ENCODE data around the gene NTHL1.

DNA sequence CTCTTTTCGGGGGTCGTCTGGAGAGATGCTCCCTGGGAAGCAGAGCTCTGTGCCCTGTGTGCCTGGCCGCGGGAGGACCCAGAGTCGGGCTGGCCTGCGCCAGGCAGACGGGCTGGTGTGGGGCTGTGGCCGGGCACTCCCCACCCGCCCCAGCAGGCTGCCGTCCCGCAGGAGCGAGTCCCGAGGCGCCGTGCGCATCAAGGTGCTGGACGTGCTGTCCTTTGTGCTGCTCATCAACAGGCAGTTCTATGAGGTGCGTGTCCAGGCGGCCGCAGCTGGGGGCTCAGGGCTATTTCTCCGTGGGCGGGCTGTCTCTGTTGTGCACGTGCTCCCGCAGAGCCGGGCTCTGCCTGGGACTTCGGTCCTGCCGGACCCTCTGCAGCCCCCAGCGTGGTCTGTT is 15.2 kb upstream of the NTHL1 start:
- no peak for TF ChIP-seq POLR2A (IDR thresholded peaks at IDR 0.05)
- TF ChIP-seq, protein P1, sequence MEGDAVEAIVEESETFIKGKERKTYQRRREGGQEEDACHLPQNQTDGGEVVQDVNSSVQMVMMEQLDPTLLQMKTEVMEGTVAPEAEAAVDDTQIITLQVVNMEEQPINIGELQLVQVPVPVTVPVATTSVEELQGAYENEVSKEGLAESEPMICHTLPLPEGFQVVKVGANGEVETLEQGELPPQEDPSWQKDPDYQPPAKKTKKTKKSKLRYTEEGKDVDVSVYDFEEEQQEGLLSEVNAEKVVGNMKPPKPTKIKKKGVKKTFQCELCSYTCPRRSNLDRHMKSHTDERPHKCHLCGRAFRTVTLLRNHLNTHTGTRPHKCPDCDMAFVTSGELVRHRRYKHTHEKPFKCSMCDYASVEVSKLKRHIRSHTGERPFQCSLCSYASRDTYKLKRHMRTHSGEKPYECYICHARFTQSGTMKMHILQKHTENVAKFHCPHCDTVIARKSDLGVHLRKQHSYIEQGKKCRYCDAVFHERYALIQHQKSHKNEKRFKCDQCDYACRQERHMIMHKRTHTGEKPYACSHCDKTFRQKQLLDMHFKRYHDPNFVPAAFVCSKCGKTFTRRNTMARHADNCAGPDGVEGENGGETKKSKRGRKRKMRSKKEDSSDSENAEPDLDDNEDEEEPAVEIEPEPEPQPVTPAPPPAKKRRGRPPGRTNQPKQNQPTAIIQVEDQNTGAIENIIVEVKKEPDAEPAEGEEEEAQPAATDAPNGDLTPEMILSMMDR (IDR thresholded peaks at IDR 0.05): no peak

Data from ovary (tissue), 3 donors.